HG03378 (cell line): Measurements from ENCODE around the gene RSL1D1.

Experiments
- ATAC-seq: cut with Tn5 transposase; IDR thresholded peaks from one replicate; pipeline ENCODE4 v1.9.1; 2021; ENCODE audit warnings: mild to moderate bottlenecking, moderate library complexity; ENCODE audit not compliant: unreplicated experiment

RSL1D1 gene

GRCh38 chr16:11851294-11852091 is at the start of gene RSL1D1:
TSS of gene RSL1D1 (minus strand) at chr16:11851542. CDS start at chr16:11851512, 30 bp downstream.
- peak; percentile 70 for ATAC-seq

- ATAC-seq: no peak
Observed at GRCh38 chr16:11901091-11901490, 49.7 kb upstream of the RSL1D1 start.

- ATAC-seq: no peak
Observed at GRCh38 chr16:11896486-11897176, 45.3 kb upstream of the RSL1D1 start.

- no peak for ATAC-seq
Observed at GRCh38 chr16:11893571-11893970, 42.2 kb upstream of the RSL1D1 start.

GRCh38 chr16:11892761-11893160 is 41.4 kb upstream of the RSL1D1 start:
- ATAC-seq: no peak

- ATAC-seq: no peak
Observed at GRCh38 chr16:11890231-11890965, 39.1 kb upstream of the RSL1D1 start.

- ATAC-seq: no peak
Observed at GRCh38 chr16:11886881-11887280, 35.5 kb upstream of the RSL1D1 start.

GRCh38 chr16:11884035-11884434 is 32.7 kb upstream of the RSL1D1 start:
- ATAC-seq: no peak

- no peak for ATAC-seq
Observed at GRCh38 chr16:11880007-11880406, 28.7 kb upstream of the RSL1D1 start.

GRCh38 chr16:11877374-11877773 is 26.0 kb upstream of the RSL1D1 start:
- no peak for ATAC-seq

- no peak for ATAC-seq
Observed at GRCh38 chr16:11876306-11876705, 25.0 kb upstream of the RSL1D1 start.

- no peak for ATAC-seq
Observed at GRCh38 chr16:11875721-11876120, 24.4 kb upstream of the RSL1D1 start.

- ATAC-seq: no peak
Observed at GRCh38 chr16:11871193-11871592, 19.9 kb upstream of the RSL1D1 start.

- no peak for ATAC-seq
Observed at GRCh38 chr16:11870399-11870798, 19.1 kb upstream of the RSL1D1 start.

- no peak for ATAC-seq
Observed at GRCh38 chr16:11869353-11870228, 18.2 kb upstream of the RSL1D1 start.

GRCh38 chr16:11868412-11868980 is 17.2 kb upstream of the RSL1D1 start:
- ATAC-seq: no peak

- no peak for ATAC-seq
Observed at GRCh38 chr16:11862489-11862888, 11.1 kb upstream of the RSL1D1 start.

GRCh38 chr16:11857161-11857560 is 5.8 kb upstream of the RSL1D1 start:
- ATAC-seq: no peak

- ATAC-seq: no peak
Observed at GRCh38 chr16:11852092-11852809, 909 bp upstream of the RSL1D1 start.

GRCh38 chr16:11848842-11849241 is 2.5 kb downstream of the RSL1D1 start:
- no peak for ATAC-seq
